H9 (cell line): ENCODE results near the gene TMEM131. TPM values are rescaled to one million over a fixed set of nuclear protein-coding genes. Genes with fewer than 3 reads are reported as not detected.

Experiments
- DNase-seq: peaks from one replicate; pipeline ENCODE4 v3.0.0-alpha.2; 2017
- H2AFZ ChIP-seq: one replicate; pipeline ENCODE4 v1.6.1; 2013; ENCODE audit warnings: mild to moderate bottlenecking, low read length, control low read depth, moderate library complexity
- H2AK5ac ChIP-seq: 2 replicates; pipeline ENCODE4 v1.6.1; 2013; ENCODE audit warnings: low read length, control low read depth, mixed read lengths; ENCODE audit not compliant: insufficient read length
- H2BK120ac ChIP-seq: one replicate; pipeline ENCODE4 v1.6.1; 2013; ENCODE audit warnings: low read depth, mild to moderate bottlenecking, low read length, control low read depth, inconsistent platforms; ENCODE audit not compliant: poor library complexity, severe bottlenecking
- H2BK12ac ChIP-seq: 2 replicates; pipeline ENCODE4 v1.6.1; 2013; ENCODE audit warnings: low read length, control low read depth, mixed read lengths, low read depth; ENCODE audit not compliant: insufficient read length
- H2BK15ac ChIP-seq: 2 replicates; pipeline ENCODE4 v1.6.1; 2013; ENCODE audit warnings: low read depth, low read length, control low read depth
- H2BK20ac ChIP-seq: one replicate; pipeline ENCODE4 v1.6.1; 2013; ENCODE audit warnings: low read depth, mild to moderate bottlenecking, low read length, control low read depth, inconsistent platforms; ENCODE audit not compliant: poor library complexity, severe bottlenecking
- H2BK5ac ChIP-seq: 2 replicates; pipeline ENCODE4 v1.6.1; 2013; ENCODE audit warnings: low read length, control low read depth, mixed read lengths; ENCODE audit not compliant: insufficient read length
- H3K14ac ChIP-seq: 2 replicates; pipeline ENCODE4 v1.6.1; 2013; ENCODE audit warnings: low read length, control low read depth; ENCODE audit not compliant: insufficient read depth
- H3K18ac ChIP-seq: 2 replicates; pipeline ENCODE4 v1.6.1; 2013; ENCODE audit warnings: low read depth, mild to moderate bottlenecking, mixed read lengths, low read length, control low read depth; ENCODE audit not compliant: insufficient read length
- H3K23ac ChIP-seq: 2 replicates; pipeline ENCODE4 v1.6.1; 2013; ENCODE audit warnings: low read length, control low read depth, mixed read lengths, low read depth; ENCODE audit not compliant: insufficient read length
- H3K23me2 ChIP-seq: 2 replicates; pipeline ENCODE4 v1.6.1; 2013; ENCODE audit warnings: low read depth, mild to moderate bottlenecking, mixed read lengths, low read length, control low read depth; ENCODE audit not compliant: insufficient read length, poor library complexity, severe bottlenecking
- H3K27ac ChIP-seq: 2 replicates; pipeline ENCODE4 v1.5.1; 2013; ENCODE audit warnings: low read length, control low read depth, mixed read lengths, low read depth; ENCODE audit not compliant: insufficient read length
- H3K27me3 ChIP-seq: 2 replicates; pipeline ENCODE4 v1.6.1; 2013; ENCODE audit warnings: low read length, control low read depth, inconsistent platforms; ENCODE audit not compliant: insufficient read depth
- H3K4ac ChIP-seq: 2 replicates; pipeline ENCODE4 v1.6.1; 2013; ENCODE audit warnings: low read depth, mild to moderate bottlenecking, control low read depth, inconsistent platforms, low read length, moderate library complexity
- H3K4me1 ChIP-seq: 2 replicates; pipeline ENCODE4 v1.6.1; 2013; ENCODE audit warnings: low read length, control low read depth, inconsistent platforms; ENCODE audit not compliant: insufficient read depth
- H3K4me2 ChIP-seq: 2 replicates; pipeline ENCODE4 v1.6.1; 2013; ENCODE audit warnings: low read length, control low read depth, mixed read lengths; ENCODE audit not compliant: insufficient read length, insufficient read depth
- H3K56ac ChIP-seq: 2 replicates; pipeline ENCODE4 v1.6.1; 2013; ENCODE audit warnings: low read depth, mild to moderate bottlenecking, mixed read lengths, low read length, control low read depth; ENCODE audit not compliant: insufficient read length
- H3K79me1 ChIP-seq: 2 replicates; pipeline ENCODE4 v1.6.1; 2013; ENCODE audit warnings: low read depth, mild to moderate bottlenecking, moderate library complexity, low read length, control low read depth, inconsistent platforms; ENCODE audit not compliant: insufficient read depth, poor library complexity, severe bottlenecking
- H3K79me2 ChIP-seq: 2 replicates; pipeline ENCODE4 v1.6.1; 2013; ENCODE audit warnings: low read length, control low read depth, inconsistent platforms; ENCODE audit not compliant: insufficient read depth
- H3K9ac ChIP-seq: 2 replicates; pipeline ENCODE4 v1.6.1; 2013; ENCODE audit warnings: low read length, control low read depth, mixed read lengths; ENCODE audit not compliant: insufficient read length; ENCODE audit errors: extremely low read depth
- H3K9me3 ChIP-seq: one replicate; pipeline ENCODE4 v1.6.1; 2013; ENCODE audit warnings: low read depth, low read length, inconsistent platforms; ENCODE audit not compliant: control insufficient read depth
- H3T11ph ChIP-seq: one replicate; pipeline ENCODE4 v1.6.1; 2013; ENCODE audit warnings: mild to moderate bottlenecking, low read length, control low read depth, inconsistent platforms
- H4K20me1 ChIP-seq: one replicate; pipeline ENCODE4 v1.6.1; 2013; ENCODE audit not compliant: control insufficient read depth, insufficient read length, insufficient read depth
- H4K5ac ChIP-seq: 2 replicates; pipeline ENCODE4 v1.6.1; 2013; ENCODE audit warnings: low read depth, mild to moderate bottlenecking, mixed read lengths, low read length, control low read depth; ENCODE audit not compliant: insufficient read length
- H4K8ac ChIP-seq: replicated peaks from 2 replicates; pipeline ENCODE4 v1.6.1; 2013; ENCODE audit warnings: low read length, control low read depth, mixed read lengths, low read depth; ENCODE audit not compliant: insufficient read length
- H4K91ac ChIP-seq: 2 replicates; pipeline ENCODE4 v1.6.1; 2013; ENCODE audit warnings: low read depth, mild to moderate bottlenecking, moderate library complexity, mixed read lengths, low read length, control low read depth; ENCODE audit not compliant: insufficient read length
- H3K27ac Mint-ChIP-seq, 3 experiments: 2 replicates in 2 of 3; 3 replicates in 1 of 3; pipeline ENCODE4 v1.8.0; 2020 to 2021; ENCODE audit warnings: mixed read lengths in 3 of 3, mild to moderate bottlenecking in 1 of 3, moderate library complexity in 1 of 3
- H3K27me3 Mint-ChIP-seq: 2 replicates; pipeline ENCODE4 v1.8.0; 2021; ENCODE audit warnings: low read depth, mild to moderate bottlenecking, moderate library complexity, mixed read lengths
- H3K36me3 Mint-ChIP-seq, 3 experiments: 2 replicates in 2 of 3; 3 replicates in 1 of 3; pipeline ENCODE4 v1.8.0; 2020 to 2021; ENCODE audit warnings: low read depth in 3 of 3, mixed read lengths in 3 of 3; ENCODE audit not compliant: insufficient read depth in 1 of 3
- H3K4me1 Mint-ChIP-seq, 2 experiments: 2 replicates each; pipeline ENCODE4 v1.8.0; 2020; ENCODE audit warnings: mixed read lengths in 2 of 2
- H3K4me3 Mint-ChIP-seq, 2 experiments: 2 replicates in 1 of 2; 3 replicates in 1 of 2; pipeline ENCODE4 v1.8.0; 2020 to 2021; ENCODE audit warnings: mild to moderate bottlenecking in 2 of 2, mixed read lengths in 2 of 2, moderate library complexity in 1 of 2
- H3K9me3 Mint-ChIP-seq, 2 experiments: 2 replicates in 1 of 2; 3 replicates in 1 of 2; pipeline ENCODE4 v1.8.0; 2020; ENCODE audit warnings: mild to moderate bottlenecking in 2 of 2, mixed read lengths in 2 of 2, moderate library complexity in 1 of 2
- WGBS: extraction: QIAGEN DNeasy Blood & Tissue Kit; methylation state at CpG from one replicate; pipeline ENCODE4 v1.1.7; 2013; ENCODE audit warnings: missing lambda C conversion rate, low lambda C conversion rate, mixed read lengths; ENCODE audit not compliant: insufficient read length; ENCODE audit errors: extremely low coverage; 5-methylcytosine and 5-hydroxymethylcytosine counted together
- total RNA-seq: library from RNA; stranded (reverse); gene quantifications from 2 replicates; pipeline ENCODE4 v1.2.1, GENCODE V29; 2021
- TF ChIP-seq, protein P1 (sequence below): fragments of 200-600 bp; sonication (generic); conservative IDR thresholded peaks from 3 replicates; pipeline ENCODE4 v1.8.0; 2021; ENCODE audit warnings: antibody characterized with exemption, mild to moderate bottlenecking

Gene TMEM131
- total RNA-seq, 1 experiment from 2014 or later, result 20.9 TPM

DNA sequence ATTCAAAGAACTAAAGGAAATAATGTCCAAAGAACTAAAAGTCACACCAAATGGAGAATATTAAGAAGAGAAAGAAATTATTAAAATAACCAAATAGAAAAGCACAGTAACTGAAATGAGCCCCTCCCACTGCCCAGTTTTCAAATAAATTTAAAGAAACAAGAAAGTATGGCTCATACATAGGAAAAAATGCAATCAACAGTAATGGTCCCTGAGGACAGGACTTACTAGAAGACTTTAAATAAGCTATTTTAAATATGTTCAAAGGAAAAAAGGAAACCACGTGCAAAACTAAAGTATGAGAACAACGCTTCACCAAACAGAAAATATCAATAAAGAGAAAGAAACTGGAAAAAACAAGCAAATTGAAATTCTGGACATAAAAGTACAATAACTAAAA, 58.9 kb downstream of the TMEM131 start:
- TF ChIP-seq, protein P1, sequence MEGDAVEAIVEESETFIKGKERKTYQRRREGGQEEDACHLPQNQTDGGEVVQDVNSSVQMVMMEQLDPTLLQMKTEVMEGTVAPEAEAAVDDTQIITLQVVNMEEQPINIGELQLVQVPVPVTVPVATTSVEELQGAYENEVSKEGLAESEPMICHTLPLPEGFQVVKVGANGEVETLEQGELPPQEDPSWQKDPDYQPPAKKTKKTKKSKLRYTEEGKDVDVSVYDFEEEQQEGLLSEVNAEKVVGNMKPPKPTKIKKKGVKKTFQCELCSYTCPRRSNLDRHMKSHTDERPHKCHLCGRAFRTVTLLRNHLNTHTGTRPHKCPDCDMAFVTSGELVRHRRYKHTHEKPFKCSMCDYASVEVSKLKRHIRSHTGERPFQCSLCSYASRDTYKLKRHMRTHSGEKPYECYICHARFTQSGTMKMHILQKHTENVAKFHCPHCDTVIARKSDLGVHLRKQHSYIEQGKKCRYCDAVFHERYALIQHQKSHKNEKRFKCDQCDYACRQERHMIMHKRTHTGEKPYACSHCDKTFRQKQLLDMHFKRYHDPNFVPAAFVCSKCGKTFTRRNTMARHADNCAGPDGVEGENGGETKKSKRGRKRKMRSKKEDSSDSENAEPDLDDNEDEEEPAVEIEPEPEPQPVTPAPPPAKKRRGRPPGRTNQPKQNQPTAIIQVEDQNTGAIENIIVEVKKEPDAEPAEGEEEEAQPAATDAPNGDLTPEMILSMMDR, result no peak
- H3K79me1 ChIP-seq, result no peaks in the 10 kb centered on the region
- no peak overlapping the region for H3T11ph ChIP-seq
- no peak overlapping the region for H4K5ac ChIP-seq
- Mint-ChIP-seq H3K4me3 (no peak overlapping the region), H3K4me1 (peaks cover 26 to 31% of the 10 kb centered on the region in 2 experiments), H3K9me3 (peaks cover 11 to 17% of the 10 kb centered on the region in 2 experiments), H3K27ac (no peak overlapping the region), H3K36me3 (peaks cover 6 to 9% (median 6%) of the 10 kb centered on the region in 3 experiments), H3K27me3 (no peaks in the 10 kb centered on the region)
- no peak overlapping the region for H3K18ac ChIP-seq
- no peak overlapping the region for H3K14ac ChIP-seq
- peaks cover 2% of the 10 kb centered on the region; the same call in 1 of the 2 replicates for H3K79me2 ChIP-seq
- H2BK12ac ChIP-seq, result no peak overlapping the region
- no peak overlapping the region for H4K8ac ChIP-seq
- no peak for DNase-seq
- H3K4me1 ChIP-seq, result no peaks in the 10 kb centered on the region
- H4K20me1 ChIP-seq, result no peaks in the 10 kb centered on the region
- no peak overlapping the region for H3K4me2 ChIP-seq
- H3K9ac ChIP-seq, result no peak overlapping the region
- no CpG with 5 or more reads among the region's 2 CpGs for WGBS
- no peak overlapping the region for H2AK5ac ChIP-seq
- H2BK120ac ChIP-seq, result no peak overlapping the region
- H3K4ac ChIP-seq, result no peak overlapping the region
- no peak overlapping the region for H3K56ac ChIP-seq
- H3K23me2 ChIP-seq, result no peaks in the 10 kb centered on the region
- no peak overlapping the region for H2BK20ac ChIP-seq
- no peaks in the 10 kb centered on the region; the same call in 1 of the 2 replicates for H3K27me3 ChIP-seq
- no peak overlapping the region for H3K23ac ChIP-seq
- H4K91ac ChIP-seq, result no peak overlapping the region
- no peak overlapping the region for H3K27ac ChIP-seq
- no peak overlapping the region for H2BK15ac ChIP-seq
- no peaks in the 10 kb centered on the region for H3K9me3 ChIP-seq
- no peak overlapping the region for H2BK5ac ChIP-seq
- no peak overlapping the region for H2AFZ ChIP-seq
